Sigmoid colon (tissue), 7 donors: Measurements from ENCODE around the gene SRCIN1. TPM values are rescaled to one million over a fixed set of nuclear protein-coding genes. Genes with fewer than 3 reads are reported as not detected.

Experiments used
- DNase-seq: peaks from one replicate; pipeline ENCODE4 v3.0.0-alpha.2; 2019
- H3K27ac ChIP-seq, 4 donors: fragments of 200-600 bp; sonication (generic); one replicate each; pipeline ENCODE4 v1.5.1; 2016 to 2019; ENCODE audit warnings: mild to moderate bottlenecking in 1 of 4
- H3K27me3 ChIP-seq, 3 donors: fragments of 200-600 bp; sonication (generic); one replicate each; pipeline ENCODE4 v1.5.1; 2019; ENCODE audit warnings: mild to moderate bottlenecking in 1 of 3
- H3K36me3 ChIP-seq, 4 donors: fragments of 200-600 bp; sonication (generic); one replicate each; pipeline ENCODE4 v1.5.1; 2016 to 2019
- H3K4me1 ChIP-seq, 4 donors: fragments of 200-600 bp; sonication (generic); one replicate each; pipeline ENCODE4 v1.5.1; 2017 to 2019
- H3K4me3 ChIP-seq, 4 donors: fragments of 200-600 bp; sonication (generic); one replicate each; pipeline ENCODE4 v1.5.1; 2017 to 2019; ENCODE audit warnings: mild to moderate bottlenecking in 2 of 4, moderate library complexity in 1 of 4
- H3K9me3 ChIP-seq, 4 donors: fragments of 200-600 bp in 3 of 4; sonication (generic) in 3 of 4; one replicate each; pipeline versions ENCODE4 v1.5.1 to v1.6.1; 2013 to 2019
- CTCF ChIP-seq, 4 experiments: fragments of 450-650 bp in 3 of 4; fragments of 200-600 bp in 1 of 4; IDR thresholded peaks; one replicate each; pipeline ENCODE4 v1.5.1; 2016 to 2019; ENCODE audit warnings: antibody characterized with exemption in 4 of 4, mild to moderate bottlenecking in 3 of 4, moderate library complexity in 2 of 4
- EP300 ChIP-seq, 4 donors: sonication (generic); formaldehyde crosslinking; IDR thresholded peaks; one replicate each; pipeline ENCODE4 v1.6.1; 2017; ENCODE audit warnings: antibody characterized with exemption in 4 of 4
- POLR2A ChIP-seq, 2 donors: fragments of 450-650 bp; IDR thresholded peaks; one replicate each; pipeline ENCODE4 v1.6.1; 2016; ENCODE audit warnings: antibody characterized with exemption in 2 of 2, mild to moderate bottlenecking in 2 of 2, moderate library complexity in 2 of 2
- POLR2AphosphoS5 ChIP-seq, 4 donors: sonication (generic); formaldehyde crosslinking; IDR thresholded peaks; one replicate each; pipeline ENCODE4 v1.6.1; 2017; ENCODE audit warnings: antibody characterized with exemption in 4 of 4
- WGBS, 2 donors: extraction: QIAGEN DNeasy Blood & Tissue Kit; methylation state at CpG; one replicate each; pipeline ENCODE4 v1.1.7; 2013; 5-methylcytosine and 5-hydroxymethylcytosine counted together
- intact Hi-C: fragments of 100-400 bp; cut with DNase I; formaldehyde crosslinking; loops from one replicate; pipeline ENCODE4 v1.15.1; 2023
- polyA plus RNA-seq, 3 donors: library from polyadenylated mRNA; stranded (reverse); fragments of 200-250 nt; gene quantifications; one replicate each; pipeline ENCODE4 v1.2.3, GENCODE V29; 2013
- total RNA-seq, 4 donors: library from RNA; depleted of rRNA; stranded (reverse); fragments of >200 nt; gene quantifications; one replicate each; pipeline ENCODE4 v1.1.0, GENCODE V29; 2016
- donor health status: healthy with polysubstance abuse.
- donor health status: Bipolar disorder and iron deficiency.
- donor health status: healthy.

The SRCIN1 gene
- total and polyA plus RNA-seq, 7 donors, result 0.81 to 9.4 (median 1.3) TPM; not detected in 1

- no peak for DNase-seq
- Histone ChIP-seq H3K27me3 (peaks cover 17 to 42% (median 36%) of the 10 kb centered on the region in 3 donors), H3K9me3 (no peaks in the 10 kb centered on the region), H3K27ac (peak overlapping the region in 1 of 4 donors; percentile 1), H3K4me3 (peak overlapping the region in 3 of 4 donors; percentile 26 to 43 (median 42)), H3K4me1 (peaks cover 0 to 31% (median 24%) of the 10 kb centered on the region in 4 donors), H3K36me3 (no peaks in the 10 kb centered on the region)
- whole genome bisulfite sequencing, 2 donors, result 1 to 4% methylated on average over 10 of the region's 10 CpGs
- intact Hi-C loops, result loop anchor here (1.0 kb wide), 2 partner anchors 26 to 109 kb away; no protein-coding TSS in a partner anchor
- TF ChIP-seq POLR2AphosphoS5 (IDR thresholded peaks at IDR 0.05) (no peak), POLR2A (IDR thresholded peaks at IDR 0.05) (no peak), EP300 (IDR thresholded peaks at IDR 0.05) (no peak), CTCF (IDR thresholded peaks at IDR 0.05) (no peak)
These were observed 47.1 kb downstream of the SRCIN1 start for GRCh38 chr17:38558728-38559050.

DNA sequence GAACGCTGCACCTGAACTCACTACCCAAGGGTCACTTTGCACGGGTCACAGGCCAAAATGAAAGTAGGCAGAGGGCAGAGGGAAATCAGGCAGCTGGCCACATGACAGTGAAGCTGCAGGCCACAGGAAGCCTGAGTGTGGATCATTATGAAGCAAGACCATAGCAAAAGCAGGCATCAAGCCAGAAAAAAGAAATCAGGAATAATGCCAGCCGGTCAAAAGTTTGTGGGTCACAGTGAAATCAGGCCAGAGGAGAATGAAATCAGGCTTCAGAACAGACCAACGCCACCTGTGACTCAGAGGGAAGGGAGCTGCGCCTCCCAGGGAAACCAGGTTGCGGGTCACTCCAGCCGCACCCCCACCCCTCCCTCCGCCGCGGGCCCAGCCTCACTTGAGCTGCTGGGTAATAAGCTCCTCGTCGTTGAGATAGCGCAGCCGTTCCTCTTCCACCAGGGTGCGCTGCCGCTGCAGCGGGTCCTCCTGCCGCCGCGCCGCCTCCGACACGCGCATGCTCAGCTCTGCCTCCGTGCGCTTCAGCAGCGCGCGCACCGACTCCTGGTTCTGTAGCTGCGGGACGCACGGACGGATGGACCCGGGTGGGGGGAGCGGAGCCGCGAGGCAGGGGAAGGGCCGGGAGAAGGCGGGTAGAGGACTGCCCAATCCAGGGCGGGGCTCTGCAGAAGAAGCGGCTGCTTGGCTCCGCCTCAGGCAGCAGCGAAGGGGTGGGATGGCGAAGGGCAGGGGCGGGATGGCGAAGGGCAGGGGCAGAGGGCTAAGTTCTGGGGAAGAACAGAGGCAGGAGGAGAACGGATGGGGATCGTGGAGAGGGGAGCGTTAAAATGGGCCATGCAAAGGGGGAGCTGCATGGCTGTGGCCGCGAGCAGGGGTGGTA lies 47.7 kb downstream of the SRCIN1 start:
- no peak for TF ChIP-seq POLR2A (IDR thresholded peaks at IDR 0.05)
- peak; percentile 87 to 90 (median 88) for TF ChIP-seq CTCF (IDR thresholded peaks at IDR 0.05)
- peak in 2 of 4 donors; percentile 7 to 43 for TF ChIP-seq POLR2AphosphoS5 (IDR thresholded peaks at IDR 0.05)
- no peak for TF ChIP-seq EP300 (IDR thresholded peaks at IDR 0.05)
- H3K27me3 ChIP-seq, result peaks cover 17 to 36% (median 30%) of the 10 kb centered on the region in 3 donors
- peak; percentile 96 for DNase-seq
- H3K36me3 ChIP-seq, result no peaks in the 10 kb centered on the region
- WGBS, 2 donors, result 3 to 4% methylated on average over 52 of the region's 52 CpGs
- H3K4me3 ChIP-seq, result peak overlapping the region in 3 of 4 donors; percentile 26 to 43 (median 42)
- H3K27ac ChIP-seq, result peak overlapping the region in 3 of 4 donors; percentile 1 to 33 (median 1)
- no peaks in the 10 kb centered on the region for H3K9me3 ChIP-seq
- intact Hi-C loops, result loop anchor here (1.0 kb wide), 2 partner anchors 26 to 109 kb away; no protein-coding TSS in a partner anchor
- H3K4me1 ChIP-seq, result peaks cover 0 to 31% (median 24%) of the 10 kb centered on the region in 4 donors

- Histone ChIP-seq H3K36me3 (no peaks in the 10 kb centered on the region), H3K27ac (peak overlapping the region in 1 of 4 donors; percentile 33), H3K4me1 (peaks cover 0 to 31% (median 24%) of the 10 kb centered on the region in 4 donors), H3K9me3 (no peaks in the 10 kb centered on the region), H3K27me3 (peaks cover 13 to 29% (median 23%) of the 10 kb centered on the region in 3 donors), H3K4me3 (peak overlapping the region in 1 of 4 donors; percentile 42)
- no peak for DNase-seq
- intact Hi-C loops, result no loop called here
- 79 to 82% methylated on average over 6 of the region's 6 CpGs for WGBS, 2 donors
- TF ChIP-seq POLR2A (IDR thresholded peaks at IDR 0.05), result no peak
- TF ChIP-seq POLR2AphosphoS5 (IDR thresholded peaks at IDR 0.05), result no peak
- TF ChIP-seq EP300 (IDR thresholded peaks at IDR 0.05), result no peak
- no peak for TF ChIP-seq CTCF (IDR thresholded peaks at IDR 0.05)
These were observed 48.4 kb downstream of the SRCIN1 start for GRCh38 chr17:38557396-38557795.

- Histone ChIP-seq H3K4me1 (peaks cover 0 to 31% (median 24%) of the 10 kb centered on the region in 4 donors), H3K36me3 (no peaks in the 10 kb centered on the region), H3K9me3 (no peaks in the 10 kb centered on the region), H3K27ac (no peak overlapping the region), H3K27me3 (peaks cover 3 to 18% (median 11%) of the 10 kb centered on the region in 3 donors), H3K4me3 (no peak overlapping the region)
- intact Hi-C loops, result no loop called here
- no peak for DNase-seq
- TF ChIP-seq CTCF (IDR thresholded peaks at IDR 0.05), result no peak
- 84 to 89% methylated on average over 6 of the region's 6 CpGs for WGBS, 2 donors
These were observed 49.5 kb downstream of the SRCIN1 start for GRCh38 chr17:38556239-38556638.
